SK-N-SH (cell line): ENCODE results near the gene PLXNA4. TPM values are rescaled to one million over a fixed set of nuclear protein-coding genes. Genes with fewer than 3 reads are reported as not detected.

Experiments used
- CTCF ChIA-PET: fragments of 300-600, 350-600 bp; formaldehyde crosslinking; extraction: SDS; loops from one replicate; lab custom pipeline; 2021; lab: Yijun Ruan, JAX
- POLR2A ChIA-PET: fragments of 350-600 bp; sonication (Branson Sonifier 250); formaldehyde crosslinking; extraction: SDS; loops from one replicate; lab custom pipeline; 2020; ENCODE audit warnings: antibody characterized with exemption, inconsistent platforms; lab: Yijun Ruan, JAX
- DNase-seq: peaks from one replicate; pipeline ENCODE4 v3.0.0; 2012
- H2AFZ ChIP-seq: fragments of 200-600 bp; sonication (generic); 2 replicates; pipeline ENCODE4 v1.8.1; 2016; ENCODE audit warnings: antibody characterized with exemption, mild to moderate bottlenecking, low read depth
- H3F3A ChIP-seq: fragments of 200-600 bp; sonication (generic); replicated peaks from 2 replicates; pipeline ENCODE3; 2016; ENCODE audit warnings: antibody characterized with exemption, mild to moderate bottlenecking; ENCODE audit not compliant: insufficient read depth
- H3K27ac ChIP-seq, 2 experiments: fragments of 200-500 bp in 1 of 2; fragments of 200-600 bp in 1 of 2; sonication (Bioruptor generic) in 1 of 2; sonication (generic), shearing (Covaris generic) in 1 of 2; 2 replicates each; pipeline versions ENCODE4 v1.5.1 to v1.6.1; 2014 to 2016; ENCODE audit warnings: low read depth in 2 of 2, inconsistent platforms in 1 of 2, low read length in 1 of 2, mild to moderate bottlenecking in 1 of 2, mixed read lengths in 1 of 2
- H3K27me3 ChIP-seq: fragments of 200-600 bp; sonication (generic), shearing (Covaris generic); 2 replicates; pipeline ENCODE4 v1.6.1; 2016; ENCODE audit warnings: mixed run types; ENCODE audit not compliant: insufficient read depth
- H3K36me3 ChIP-seq, 2 experiments: fragments of 200-500 bp in 1 of 2; fragments of 200-600 bp in 1 of 2; sonication (Bioruptor generic) in 1 of 2; sonication (generic) in 1 of 2; replicated peaks in 1 of 2; 2 replicates each; pipeline versions ENCODE3 to v1.5.1; 2014 to 2016; ENCODE audit warnings: low read length in 1 of 2, mild to moderate bottlenecking in 1 of 2; ENCODE audit not compliant: insufficient read depth in 2 of 2, control insufficient read depth in 1 of 2
- H3K4me1 ChIP-seq, 2 experiments: fragments of 200-500 bp in 1 of 2; fragments of 200-600 bp in 1 of 2; sonication (Bioruptor generic) in 1 of 2; sonication (generic), shearing (Covaris generic) in 1 of 2; 2 replicates each; pipeline versions ENCODE4 v1.5.1 to v1.6.1; 2014 to 2016; ENCODE audit warnings: low read depth in 1 of 2, low read length in 1 of 2, mixed run types in 1 of 2; ENCODE audit not compliant: insufficient read depth in 2 of 2, control insufficient read depth in 1 of 2
- H3K4me2 ChIP-seq: fragments of 200-600 bp; sonication (generic), shearing (Covaris generic); 2 replicates; pipeline ENCODE4 v1.6.1; 2017; ENCODE audit warnings: mixed run types
- H3K4me3 ChIP-seq, 2 experiments: fragments of 200-500 bp in 1 of 2; fragments of 200-600 bp in 1 of 2; sonication (Bioruptor generic) in 1 of 2; sonication (generic), shearing (Covaris generic) in 1 of 2; 2 replicates each; pipeline versions ENCODE4 v1.5.1 to v1.8.1; 2014 to 2016; ENCODE audit warnings: low read depth in 2 of 2, inconsistent platforms in 1 of 2, low read length in 1 of 2, mild to moderate bottlenecking in 1 of 2, mixed read lengths in 1 of 2, moderate library complexity in 1 of 2
- H3K79me2 ChIP-seq: fragments of 200-600 bp; sonication (generic); 2 replicates; pipeline ENCODE4 v1.8.1; 2017; ENCODE audit warnings: mild to moderate bottlenecking; ENCODE audit not compliant: insufficient read depth
- H3K9ac ChIP-seq: fragments of 200-600 bp; sonication (generic); 2 replicates; pipeline ENCODE4 v1.6.1; 2017; ENCODE audit warnings: mixed run types
- H3K9me2 ChIP-seq: fragments of 200-600 bp; sonication (generic); 2 replicates; pipeline ENCODE4 v1.6.1; 2017; ENCODE audit warnings: mixed run types
- H3K9me3 ChIP-seq: fragments of 200-600 bp; sonication (generic); 2 replicates; pipeline ENCODE4 v1.6.1; 2017; ENCODE audit warnings: mixed run types, mild to moderate bottlenecking, moderate library complexity
- H4K20me1 ChIP-seq: fragments of 200-600 bp; sonication (generic); 2 replicates; pipeline ENCODE4 v1.6.1; 2017; ENCODE audit warnings: mild to moderate bottlenecking, mixed run types; ENCODE audit not compliant: insufficient read depth
- CTCF ChIP-seq: fragments of 200-600 bp; sonication (generic); IDR thresholded peaks from 2 replicates; pipeline ENCODE4 v1.6.1; 2017; ENCODE audit warnings: antibody characterized with exemption, mild to moderate bottlenecking, moderate library complexity
- GABPA ChIP-seq: IDR thresholded peaks from 2 replicates; pipeline ENCODE4 v1.4.0; 2012; ENCODE audit warnings: low read depth, mild to moderate bottlenecking
- GATA2 ChIP-seq: sonication (generic); formaldehyde crosslinking; IDR thresholded peaks from 2 replicates; pipeline ENCODE4 v1.5.0; 2020; ENCODE audit warnings: mild to moderate bottlenecking, missing genetic modification reagents
- IRF3 ChIP-seq: fragments of 150-350 bp; IDR thresholded peaks from 2 replicates; pipeline ENCODE4 v1.6.1; 2016; ENCODE audit warnings: mild to moderate bottlenecking, low read depth, low read length
- JUND ChIP-seq: IDR thresholded peaks from 2 replicates; pipeline ENCODE4 v1.4.0; 2012
- MAX ChIP-seq: IDR thresholded peaks from 2 replicates; pipeline ENCODE4 v1.4.0; 2012; ENCODE audit warnings: low read depth
- MEF2A ChIP-seq: IDR thresholded peaks from 2 replicates; pipeline ENCODE4 v1.4.0; 2012; ENCODE audit warnings: low read depth, borderline replicate concordance
- NFIC ChIP-seq: IDR thresholded peaks from 2 replicates; pipeline ENCODE4 v1.4.0; 2012; ENCODE audit warnings: borderline replicate concordance
- NRF1 ChIP-seq: IDR thresholded peaks from 2 replicates; pipeline ENCODE4 v1.6.1; 2012; ENCODE audit warnings: low read depth, mild to moderate bottlenecking, low read length
- PBX3 ChIP-seq: IDR thresholded peaks from 2 replicates; pipeline ENCODE4; 2012
- RAD21 ChIP-seq: IDR thresholded peaks from 2 replicates; pipeline ENCODE4 v1.6.1; 2012; ENCODE audit warnings: mild to moderate bottlenecking, low read length
- RCOR1 ChIP-seq: fragments of 150-350 bp; IDR thresholded peaks from 2 replicates; pipeline ENCODE4 v1.6.1; 2017; ENCODE audit warnings: antibody characterized with exemption, low read length
- RFX5 ChIP-seq: IDR thresholded peaks from 2 replicates; pipeline ENCODE4 v1.6.1; 2012; ENCODE audit warnings: mild to moderate bottlenecking, improper control_type of control experiment, low read length
- RXRA ChIP-seq: IDR thresholded peaks from 2 replicates; pipeline ENCODE4 v1.4.0; 2012; ENCODE audit warnings: low read depth, mild to moderate bottlenecking, borderline replicate concordance
- SIN3A ChIP-seq: IDR thresholded peaks from 2 replicates; pipeline ENCODE4 v1.6.1; 2012; ENCODE audit warnings: low read depth, mild to moderate bottlenecking, low read length, moderate library complexity, borderline replicate concordance
- SMC3 ChIP-seq: IDR thresholded peaks from 2 replicates; pipeline ENCODE4 v1.6.1; 2012; ENCODE audit warnings: low read depth, low read length, improper control_type of control experiment
- TAF1 ChIP-seq: IDR thresholded peaks from 2 replicates; pipeline ENCODE4 v1.6.1; 2012; ENCODE audit warnings: low read depth, mild to moderate bottlenecking, low read length, moderate library complexity, borderline replicate concordance
- USF1 ChIP-seq: IDR thresholded peaks from 2 replicates; pipeline ENCODE4 v1.4.0; 2012; ENCODE audit warnings: low read depth, borderline replicate concordance
- WGBS: methylation state at CpG from one replicate; pipeline ENCODE4 v1.1.6; 2017; ENCODE audit warnings: low lambda C conversion rate; 5-methylcytosine and 5-hydroxymethylcytosine counted together
- polyA plus RNA-seq, 3 experiments: library from polyadenylated mRNA; depleted of rRNA; stranded (reverse); fragments of >200 nt; gene quantifications; 2 replicates each; pipeline ENCODE4 v1.2.3, GENCODE V29; 2012

PLXNA4 gene
- polyA plus RNA-seq, 1 of the 3 experiments (the other 2 are of a cell fraction): 2.4 TPM

GRCh38 chr7:132440151-132440550 is 136.1 kb downstream of the PLXNA4 start:
- POLR2A ChIA-PET: no interaction called here
- Histone ChIP-seq H3K9ac (no peak overlapping the region), H3K9me3 (no peaks in the 10 kb centered on the region), H3K4me2 (no peak overlapping the region), H3K27ac (no peak overlapping the region), H3K36me3 (no peaks in the 10 kb centered on the region), H3K4me3 (no peak overlapping the region), H3F3A (no peaks in the 10 kb centered on the region), H3K79me2 (no peaks in the 10 kb centered on the region), H4K20me1 (no peaks in the 10 kb centered on the region), H3K4me1 (peaks cover 0 to 35% of the 10 kb centered on the region in 2 experiments; a peak in 2 of 4 replicates), H3K9me2 (no peaks in the 10 kb centered on the region), H2AFZ (no peak overlapping the region), H3K27me3 (no peaks in the 10 kb centered on the region)
- TF ChIP-seq TAF1 (no peak), MEF2A (no peak), NFIC (no peak), CTCF (no peak), NRF1 (no peak), JUND (no peak), GABPA (no peak), USF1 (no peak), RAD21 (no peak), RFX5 (no peak), SMC3 (no peak), PBX3 (no peak), MAX (no peak), GATA2 (no peak), RXRA (no peak), SIN3A (no peak)
- WGBS: 90% methylated on average over 5 of the region's 5 CpGs
- CTCF ChIA-PET: interaction anchor here (1.0 to 1.6 kb wide), 7 partner anchors 9 to 140 kb away, joined by 3 to 4 read pairs (median 3); no protein-coding TSS in a partner anchor
- DNase-seq: no peak

GRCh38 chr7:132438926-132439325 is 137.3 kb downstream of the PLXNA4 start:
- Histone ChIP-seq H3K9me3 (no peaks in the 10 kb centered on the region), H3K9me2 (no peaks in the 10 kb centered on the region), H3K4me1 (peaks cover 0 to 47% of the 10 kb centered on the region in 2 experiments; a peak in 2 of 4 replicates), H3F3A (no peaks in the 10 kb centered on the region), H4K20me1 (no peaks in the 10 kb centered on the region), H3K4me3 (no peak overlapping the region), H3K27me3 (no peaks in the 10 kb centered on the region), H3K9ac (no peak overlapping the region), H3K4me2 (no peak overlapping the region), H3K36me3 (no peaks in the 10 kb centered on the region), H2AFZ (no peak overlapping the region), H3K27ac (peak overlapping the region in 1 of 2 experiments; percentile 25; a peak in 1 of 4 replicates), H3K79me2 (no peaks in the 10 kb centered on the region)
- DNase-seq: no peak
- no peak for TF ChIP-seq IRF3
- 0 out of 2 replicates have a peak, but pooled peaks have one; percentile 5 for TF ChIP-seq RCOR1
- POLR2A ChIA-PET: no interaction called here
- CTCF ChIA-PET: interaction anchor here (1.1 kb wide), 2 partner anchors 10 to 142 kb away, joined by 3 to 4 read pairs; no protein-coding TSS in a partner anchor
- 65% methylated on average over 8 of the region's 8 CpGs for WGBS
